K562 (cell line): ENCODE data around the gene PTOV1. TPM values are rescaled to one million over a fixed set of nuclear protein-coding genes. Genes with fewer than 3 reads are reported as not detected.

Experiments used
- ARNT ChIP-seq, 2 experiments: fragments of 450-650 bp; IDR thresholded peaks; 2 replicates each; pipeline ENCODE4 v1.6.1; 2016; ENCODE audit warnings: mild to moderate bottlenecking in 1 of 2
- ASH1L ChIP-seq: fragments of 450-650 bp; IDR thresholded peaks from 2 replicates; pipeline ENCODE4 v1.6.1; 2018; ENCODE audit warnings: borderline replicate concordance, mild to moderate bottlenecking, low read depth; ENCODE audit not compliant: partially characterized antibody
- CTBP1 ChIP-seq: fragments of 450-650 bp; IDR thresholded peaks from 2 replicates; pipeline ENCODE4 v1.6.1; 2016; ENCODE audit warnings: borderline replicate concordance
- FIP1L1 ChIP-seq: fragments of 200-400 bp; formaldehyde crosslinking; IDR thresholded peaks from 2 replicates; pipeline ENCODE4 v1.6.1; 2018; ENCODE audit warnings: mild to moderate bottlenecking, low read depth, low read length; ENCODE audit not compliant: poor library complexity, severe bottlenecking
- GTF2A2 ChIP-seq: IDR thresholded peaks from 2 replicates; pipeline ENCODE4 v1.6.1; 2016; ENCODE audit warnings: mild to moderate bottlenecking, missing genetic modification characterization, missing compliant biosample characterization
- HIVEP1 ChIP-seq: fragments of 250-450 bp; sonication (Bioruptor Pico); IDR thresholded peaks from 2 replicates; pipeline ENCODE4 v1.4.0; 2020; ENCODE audit warnings: mild to moderate bottlenecking
- MYNN ChIP-seq, 2 experiments: sonication (generic); formaldehyde crosslinking in 1 of 2; IDR thresholded peaks; 2 replicates each; pipeline versions ENCODE4 v1.5.0 to v1.6.1; 2016 to 2020; ENCODE audit warnings: antibody characterized with exemption in 1 of 2, missing genetic modification reagents in 1 of 2
- SIN3A ChIP-seq, 2 experiments: fragments of 150-350 bp in 1 of 2; IDR thresholded peaks; 2 replicates each; pipeline ENCODE4 v1.6.1; 2011 to 2016; ENCODE audit warnings: borderline replicate concordance in 2 of 2, low read depth in 2 of 2, low read length in 2 of 2, mild to moderate bottlenecking in 2 of 2, moderate library complexity in 2 of 2; ENCODE audit not compliant: control insufficient read depth in 1 of 2
- SP2 ChIP-seq: IDR thresholded peaks from 2 replicates; pipeline ENCODE4 v1.6.1; 2011; ENCODE audit warnings: mild to moderate bottlenecking, low read depth, low read length, moderate library complexity; ENCODE audit not compliant: poor library complexity, severe bottlenecking; ENCODE audit errors: extremely low read depth
- TRIM24 ChIP-seq, 2 experiments: fragments of 450-650 bp; IDR thresholded peaks; 2 replicates each; pipeline ENCODE4 v1.6.1; 2016
- U2AF2 ChIP-seq: fragments of 200-400 bp; formaldehyde crosslinking; optimal IDR thresholded peaks from 2 replicates; pipeline ENCODE3; 2017; ENCODE audit warnings: low read depth, mild to moderate bottlenecking, low read length
- ZNF143 ChIP-seq: sonication (generic); formaldehyde crosslinking; IDR thresholded peaks from 2 replicates; pipeline ENCODE4 v1.9.0; 2022; ENCODE audit warnings: mild to moderate bottlenecking, missing genetic modification reagents
- ZNF174 ChIP-seq: fragments of 250-450 bp; sonication (Bioruptor Pico); IDR thresholded peaks from 2 replicates; pipeline ENCODE4 v1.4.0; 2020; ENCODE audit warnings: mild to moderate bottlenecking
- ZNF184 ChIP-seq: sonication (generic); formaldehyde crosslinking; IDR thresholded peaks from 2 replicates; pipeline ENCODE4 v1.5.0; 2020; ENCODE audit warnings: missing genetic modification reagents
- ZNF23 ChIP-seq: fragments of 250-450 bp; sonication (Bioruptor Pico); IDR thresholded peaks from 2 replicates; pipeline ENCODE4 v1.4.0; 2020; ENCODE audit warnings: mild to moderate bottlenecking
- ZNF507 ChIP-seq: conservative IDR thresholded peaks from 2 replicates; pipeline ENCODE4 v1.6.1; 2017; ENCODE audit warnings: missing genetic modification characterization, missing compliant biosample characterization
- ZNF707 ChIP-seq: fragments of 250-450 bp; sonication (Bioruptor Pico); conservative IDR thresholded peaks from 2 replicates; pipeline ENCODE4 v1.8.0; 2022; ENCODE audit warnings: inconsistent platforms, mild to moderate bottlenecking, moderate library complexity
- ZZZ3 ChIP-seq: fragments of 450-650 bp; IDR thresholded peaks from 2 replicates; pipeline ENCODE4 v1.6.1; 2016; ENCODE audit warnings: antibody characterized with exemption, mild to moderate bottlenecking, moderate library complexity
- polyA plus RNA-seq, 8 experiments: library from polyadenylated mRNA; depleted of rRNA in 4 of 8; stranded (reverse) in 5 of 8; unstranded in 3 of 8; fragments of >200 nt; fragmentation: Nextera tagmentation in 2 of 8; fragmentation: Illumina TruSeq in 1 of 8; extraction: Ambion mirVana in 2 of 8; extraction: Trizol in 1 of 8; gene quantifications; 2 replicates each; pipeline versions ENCODE4 v1.2.1 to v1.2.3, GENCODE V29; 2011 to 2014; ENCODE audit warnings: inconsistent platforms in 1 of 8, missing spikeins in 1 of 8
- total RNA-seq, 7 experiments: library from RNA; depleted of rRNA in 6 of 7; stranded (reverse); fragments of >200 nt in 6 of 7; fragmentation: Illumina TruSeq in 2 of 7; extraction: Trizol in 2 of 7; gene quantifications; 2 replicates each; pipeline versions ENCODE4 v1.2.1 to v1.2.3, GENCODE V29; 2011 to 2021; ENCODE audit warnings: low replicate concordance in 1 of 7
- TF ChIP-seq, protein P1 (sequence below), 2 experiments: IDR thresholded peaks in 1 of 2; conservative IDR thresholded peaks in 1 of 2; 2 replicates each; pipeline ENCODE4 v1.6.1; 2016; ENCODE audit warnings: low read depth in 2 of 2, mild to moderate bottlenecking in 1 of 2, missing compliant biosample characterization in 1 of 2, missing genetic modification characterization in 1 of 2, moderate library complexity in 1 of 2
- TF ChIP-seq, protein P2 (sequence below): sonication (generic); formaldehyde crosslinking; IDR thresholded peaks from 2 replicates; pipeline ENCODE4 v1.8.1; 2023; ENCODE audit warnings: mild to moderate bottlenecking, missing genetic modification reagents
- TF ChIP-seq, protein P3 (sequence below): fragments of 250-450 bp; sonication (Bioruptor Pico); IDR thresholded peaks from 2 replicates; pipeline ENCODE4 v1.8.0; 2022; ENCODE audit warnings: moderate library complexity, mild to moderate bottlenecking, inconsistent platforms
- TF ChIP-seq, protein P4 (sequence below): sonication (generic); formaldehyde crosslinking; IDR thresholded peaks from 2 replicates; pipeline ENCODE4 v1.8.1; 2023; ENCODE audit warnings: mild to moderate bottlenecking, missing genetic modification reagents

The PTOV1 gene
- total and polyA plus RNA-seq, 9 of the 15 experiments (the other 6 are each of a cell fraction or from before 2014, with no cell fraction given): 4.9 to 169 (median 43.5) TPM

DNA sequence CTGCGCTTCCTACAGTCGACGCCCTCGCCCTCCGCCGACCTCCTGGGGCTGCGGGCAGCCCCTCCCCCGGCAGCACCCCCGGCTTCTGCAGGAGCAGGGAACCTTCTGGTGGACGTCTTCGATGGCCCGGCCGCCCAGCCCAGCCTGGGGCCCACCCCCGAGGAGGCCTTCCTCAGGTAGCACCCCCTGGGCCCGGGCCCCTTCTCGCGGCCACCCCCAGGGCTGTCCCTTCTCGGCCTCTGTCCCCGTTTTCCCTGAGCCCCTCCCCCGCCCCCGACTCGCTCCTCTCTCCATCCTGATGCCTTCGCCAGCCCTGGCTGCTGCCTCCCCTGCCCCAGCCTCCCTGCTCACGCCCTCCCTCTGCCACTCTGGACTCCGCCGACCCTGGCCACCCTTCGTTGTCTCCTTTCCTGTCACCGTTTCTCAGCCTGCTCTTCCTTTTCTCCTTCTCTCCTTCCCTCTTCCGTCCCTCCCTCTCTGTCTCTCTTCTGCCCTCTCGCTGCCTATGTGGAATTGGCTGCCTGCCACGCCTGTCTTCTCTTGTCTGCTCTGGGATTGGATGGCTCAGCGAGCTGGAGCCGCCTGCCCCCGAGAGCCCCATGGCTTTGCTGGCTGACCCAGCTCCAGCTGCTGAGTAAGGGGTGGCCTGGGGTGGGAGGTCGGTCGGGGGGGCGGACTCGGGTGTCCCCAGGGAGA lies 48.8 kb upstream of the PTOV1 start (continued):
- TF ChIP-seq, protein P1, sequence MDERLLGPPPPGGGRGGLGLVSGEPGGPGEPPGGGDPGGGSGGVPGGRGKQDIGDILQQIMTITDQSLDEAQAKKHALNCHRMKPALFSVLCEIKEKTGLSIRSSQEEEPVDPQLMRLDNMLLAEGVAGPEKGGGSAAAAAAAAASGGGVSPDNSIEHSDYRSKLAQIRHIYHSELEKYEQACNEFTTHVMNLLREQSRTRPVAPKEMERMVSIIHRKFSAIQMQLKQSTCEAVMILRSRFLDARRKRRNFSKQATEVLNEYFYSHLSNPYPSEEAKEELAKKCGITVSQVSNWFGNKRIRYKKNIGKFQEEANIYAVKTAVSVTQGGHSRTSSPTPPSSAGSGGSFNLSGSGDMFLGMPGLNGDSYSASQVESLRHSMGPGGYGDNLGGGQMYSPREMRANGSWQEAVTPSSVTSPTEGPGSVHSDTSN (CRISPR knock-in tag; IDR thresholded peaks at IDR 0.05; ENCODE audit: low read depth): peak; percentile 44
- TF ChIP-seq, protein P1 (tag; conservative IDR thresholded peaks at IDR 0.05; ENCODE audit: low read depth): peak; percentile 73
- TF ChIP-seq, protein P2, sequence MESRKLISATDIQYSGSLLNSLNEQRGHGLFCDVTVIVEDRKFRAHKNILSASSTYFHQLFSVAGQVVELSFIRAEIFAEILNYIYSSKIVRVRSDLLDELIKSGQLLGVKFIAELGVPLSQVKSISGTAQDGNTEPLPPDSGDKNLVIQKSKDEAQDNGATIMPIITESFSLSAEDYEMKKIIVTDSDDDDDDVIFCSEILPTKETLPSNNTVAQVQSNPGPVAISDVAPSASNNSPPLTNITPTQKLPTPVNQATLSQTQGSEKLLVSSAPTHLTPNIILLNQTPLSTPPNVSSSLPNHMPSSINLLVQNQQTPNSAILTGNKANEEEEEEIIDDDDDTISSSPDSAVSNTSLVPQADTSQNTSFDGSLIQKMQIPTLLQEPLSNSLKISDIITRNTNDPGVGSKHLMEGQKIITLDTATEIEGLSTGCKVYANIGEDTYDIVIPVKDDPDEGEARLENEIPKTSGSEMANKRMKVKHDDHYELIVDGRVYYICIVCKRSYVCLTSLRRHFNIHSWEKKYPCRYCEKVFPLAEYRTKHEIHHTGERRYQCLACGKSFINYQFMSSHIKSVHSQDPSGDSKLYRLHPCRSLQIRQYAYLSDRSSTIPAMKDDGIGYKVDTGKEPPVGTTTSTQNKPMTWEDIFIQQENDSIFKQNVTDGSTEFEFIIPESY: no peak
- TF ChIP-seq, protein P3, sequence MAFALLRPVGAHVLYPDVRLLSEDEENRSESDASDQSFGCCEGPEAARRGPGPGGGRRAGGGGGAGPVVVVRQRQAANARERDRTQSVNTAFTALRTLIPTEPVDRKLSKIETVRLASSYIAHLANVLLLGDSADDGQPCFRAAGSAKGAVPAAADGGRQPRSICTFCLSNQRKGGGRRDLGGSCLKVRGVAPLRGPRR (CRISPR knock-in tag): no peak
- TF ChIP-seq GTF2A2 (tag) (no peak), ZNF707 (CRISPR knock-in tag) (no peak), ZNF174 (no peak), ARNT (IDR thresholded peaks at IDR 0.05) (no peak), SIN3A (IDR thresholded peaks at IDR 0.05; ENCODE audit: borderline replicate concordance in 2 of 2, control insufficient read depth in 1 of 2, low read depth in 2 of 2, low read length in 2 of 2) (no peak), CTBP1 (no peak), ZNF23 (CRISPR knock-in tag) (no peak), ZNF143 (CRISPR knock-in tag) (no peak), FIP1L1 (no peak), ZNF507 (tag) (no peak), ZNF184 (CRISPR knock-in tag) (no peak), MYNN (IDR thresholded peaks at IDR 0.05) (no peak), MYNN (CRISPR knock-in tag; IDR thresholded peaks at IDR 0.05) (no peak), ASH1L (peak; percentile 35), HIVEP1 (no peak), U2AF2 (no peak), SP2 (peak; percentile 54), ZZZ3 (no peak), TRIM24 (IDR thresholded peaks at IDR 0.05) (0 out of 4 replicates have a peak, but pooled peaks of 1 of the 2 experiments have one; percentile 14)
- TF ChIP-seq, protein P4, sequence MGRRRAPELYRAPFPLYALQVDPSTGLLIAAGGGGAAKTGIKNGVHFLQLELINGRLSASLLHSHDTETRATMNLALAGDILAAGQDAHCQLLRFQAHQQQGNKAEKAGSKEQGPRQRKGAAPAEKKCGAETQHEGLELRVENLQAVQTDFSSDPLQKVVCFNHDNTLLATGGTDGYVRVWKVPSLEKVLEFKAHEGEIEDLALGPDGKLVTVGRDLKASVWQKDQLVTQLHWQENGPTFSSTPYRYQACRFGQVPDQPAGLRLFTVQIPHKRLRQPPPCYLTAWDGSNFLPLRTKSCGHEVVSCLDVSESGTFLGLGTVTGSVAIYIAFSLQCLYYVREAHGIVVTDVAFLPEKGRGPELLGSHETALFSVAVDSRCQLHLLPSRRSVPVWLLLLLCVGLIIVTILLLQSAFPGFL (CRISPR knock-in tag): no peak
